ENCODE data around the gene EIF3CL.
"Not testable (repeated sequence)": the region's sequence is repeated elsewhere in the genome, so short reads cannot be mapped to it uniquely, and the experiment has no call there.

The EIF3CL gene
- total RNA-seq, result 0.09 to 0.72 (median 0.37) reads per million in 4 experiments

GRCh38 chr16:28403220-28404072, at the start of gene EIF3CL:
Gene EIF3CL (minus strand): TSS chr16:28403841. CDS start chr16:28403618, 223 bp downstream.
- DNase-seq, result not testable (repeated sequence)

DNA sequence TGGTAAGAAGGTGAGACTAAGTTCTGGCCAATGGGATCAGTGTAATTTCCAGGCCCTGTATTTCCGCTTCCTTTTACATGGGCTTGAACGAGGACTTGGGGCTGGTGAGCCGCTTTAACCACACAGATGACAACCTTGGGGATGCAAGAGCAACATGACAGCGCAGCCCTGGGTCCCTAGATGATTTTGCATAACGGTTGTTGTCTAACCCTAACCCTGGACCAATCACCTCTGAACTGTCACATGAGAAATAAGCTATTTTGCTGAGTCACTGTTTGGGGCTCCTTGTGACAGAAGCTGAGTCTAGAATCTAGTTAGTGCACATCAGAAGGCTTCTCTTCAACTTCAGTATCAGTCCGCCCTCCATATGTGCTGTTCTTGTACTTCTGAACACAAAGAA, 43.4 kb upstream of the EIF3CL start:
- DNase-seq, result not testable (repeated sequence)

DNA sequence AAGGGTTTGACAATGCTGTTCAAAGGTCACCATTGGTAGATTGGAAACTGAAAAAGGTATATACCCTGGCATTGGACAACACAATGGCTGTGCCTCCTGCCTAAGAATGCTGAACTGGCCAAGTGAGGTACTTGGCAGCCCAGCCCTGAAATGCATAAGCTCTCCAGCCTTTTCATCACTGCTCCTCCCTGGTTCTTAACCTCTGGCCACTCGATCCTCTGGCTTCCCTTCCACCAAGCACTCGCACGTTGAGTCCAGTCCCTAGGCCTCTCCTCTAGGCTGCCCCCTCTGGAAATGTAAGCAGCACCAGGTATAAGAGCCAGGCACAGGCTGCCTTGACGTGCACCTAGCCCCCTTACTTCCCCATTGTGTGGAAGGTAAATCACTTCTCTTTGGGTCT, 42.7 kb upstream of the EIF3CL start:
- not testable (repeated sequence) for DNase-seq

GRCh38 chr16:28443943-28444342, 40.3 kb upstream of the EIF3CL start:
- DNase-seq, result not testable (repeated sequence)

DNA sequence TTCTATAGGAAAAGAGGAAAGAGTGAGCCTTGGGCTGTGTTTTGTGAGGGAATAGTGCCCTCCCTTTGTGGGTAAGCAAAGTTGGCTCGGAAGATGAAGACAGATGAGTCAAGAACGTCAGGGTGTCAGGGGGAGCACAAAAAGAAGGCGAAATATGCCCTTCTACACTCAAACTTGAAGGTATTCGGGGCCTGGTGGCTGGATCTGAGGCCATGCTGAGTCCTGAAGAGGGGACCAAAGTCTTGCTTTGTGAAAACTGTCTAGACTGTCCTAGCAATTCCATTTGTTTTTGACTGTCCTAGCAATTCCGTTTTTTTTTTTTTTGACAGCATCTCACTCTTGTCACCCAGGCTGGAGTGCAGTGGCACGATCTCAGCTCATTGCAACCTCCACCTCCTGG, 35.3 kb upstream of the EIF3CL start:
- DNase-seq, result not testable (repeated sequence)

- not testable (repeated sequence) for DNase-seq
Observed at GRCh38 chr16:28435340-28435739, 31.7 kb upstream of the EIF3CL start.

- DNase-seq, result not testable (repeated sequence)
Observed at GRCh38 chr16:28426060-28426680, 22.5 kb upstream of the EIF3CL start.

- not testable (repeated sequence) for DNase-seq
Observed at GRCh38 chr16:28421071-28421750, 17.6 kb upstream of the EIF3CL start.

DNA sequence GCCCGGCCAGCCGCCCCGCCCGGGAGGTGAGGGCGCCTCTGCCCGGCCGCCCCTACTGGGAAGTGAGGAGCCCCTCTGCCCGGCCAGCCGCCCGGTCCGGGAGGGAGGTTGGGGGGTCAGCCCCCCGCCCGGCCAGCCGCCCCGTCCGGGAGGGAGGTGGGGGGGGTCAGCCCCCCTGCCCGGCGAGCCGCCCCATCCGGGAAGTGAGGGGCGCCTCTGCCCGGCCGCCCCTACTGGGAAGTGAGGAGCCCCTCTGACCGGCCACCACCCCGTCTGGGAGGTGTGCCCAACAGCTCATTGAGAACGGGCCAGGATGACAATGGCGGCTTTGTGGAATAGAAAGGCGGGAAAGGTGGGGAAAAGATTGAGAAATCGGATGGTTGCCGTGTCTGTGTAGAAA, 13.4 kb upstream of the EIF3CL start:
- DNase-seq, result not testable (repeated sequence)

DNA sequence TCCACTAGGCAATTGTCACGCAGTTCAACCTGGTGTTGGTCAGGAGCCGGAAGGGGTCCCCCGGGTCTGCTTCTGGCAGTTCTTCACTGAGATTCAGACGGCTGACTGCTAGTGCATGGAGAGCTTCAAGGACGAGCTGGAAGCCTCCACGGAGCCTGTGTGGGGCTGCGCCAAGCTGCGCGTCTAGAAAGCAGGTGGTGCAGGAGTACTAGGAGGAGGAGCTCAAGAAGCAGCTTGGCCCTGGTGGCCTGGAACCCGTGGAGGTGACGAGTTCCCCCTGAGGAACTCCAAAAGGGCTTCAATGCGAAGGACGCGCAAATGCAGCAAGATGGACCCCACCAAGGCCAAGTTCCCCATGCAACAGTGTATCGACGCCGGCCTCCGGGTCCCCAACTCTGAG, 10.9 kb upstream of the EIF3CL start:
- DNase-seq, result not testable (repeated sequence)

GRCh38 chr16:28413585-28413984, 9.9 kb upstream of the EIF3CL start:
- DNase-seq, result not testable (repeated sequence)

DNA sequence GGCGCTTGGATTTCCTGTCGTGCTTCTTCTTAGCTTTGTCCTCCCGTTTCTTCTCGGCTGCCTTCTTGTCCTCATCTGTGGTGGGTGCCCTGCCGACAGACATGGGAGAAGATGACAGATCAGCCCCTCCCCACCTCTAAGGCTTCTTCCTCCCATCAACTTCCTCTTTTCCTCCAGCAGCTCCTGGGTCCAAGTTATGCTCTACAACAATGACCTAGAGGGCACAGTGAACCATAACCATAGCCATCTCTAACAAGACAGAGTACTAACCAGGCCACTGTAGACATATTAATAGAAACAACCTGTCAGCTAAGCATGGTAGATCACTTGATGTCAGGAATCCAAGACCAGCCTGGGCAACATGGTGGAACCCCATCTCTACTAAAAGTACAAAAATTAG, 11.6 kb downstream of the EIF3CL start:
- not testable (repeated sequence) for DNase-seq

- not testable (repeated sequence) for DNase-seq
Observed at GRCh38 chr16:28382177-28382867, 21.3 kb downstream of the EIF3CL start.

GRCh38 chr16:28377822-28378221, 25.8 kb downstream of the EIF3CL start:
- DNase-seq, result not testable (repeated sequence)

GRCh38 chr16:28377108-28377625, 26.5 kb downstream of the EIF3CL start:
- DNase-seq, result not testable (repeated sequence)

DNA sequence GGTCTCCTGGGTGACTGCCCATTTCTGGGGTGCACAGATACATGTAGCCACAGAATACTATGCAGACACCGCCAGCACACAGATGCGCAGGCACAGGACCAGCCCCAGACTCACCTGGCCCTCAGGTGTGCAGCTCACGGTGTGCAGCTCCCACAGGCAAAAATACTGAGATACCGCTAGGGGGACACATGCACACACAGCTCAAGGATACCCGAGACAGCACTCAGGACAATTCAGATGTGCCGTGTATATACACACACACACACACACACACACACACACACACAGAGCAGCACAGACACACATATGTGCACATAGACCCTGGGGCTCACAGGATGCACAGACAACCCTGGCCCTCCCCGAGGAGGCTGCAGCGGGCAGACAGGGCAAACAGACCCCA, 28.5 kb downstream of the EIF3CL start:
- DNase-seq, result not testable (repeated sequence)

DNA sequence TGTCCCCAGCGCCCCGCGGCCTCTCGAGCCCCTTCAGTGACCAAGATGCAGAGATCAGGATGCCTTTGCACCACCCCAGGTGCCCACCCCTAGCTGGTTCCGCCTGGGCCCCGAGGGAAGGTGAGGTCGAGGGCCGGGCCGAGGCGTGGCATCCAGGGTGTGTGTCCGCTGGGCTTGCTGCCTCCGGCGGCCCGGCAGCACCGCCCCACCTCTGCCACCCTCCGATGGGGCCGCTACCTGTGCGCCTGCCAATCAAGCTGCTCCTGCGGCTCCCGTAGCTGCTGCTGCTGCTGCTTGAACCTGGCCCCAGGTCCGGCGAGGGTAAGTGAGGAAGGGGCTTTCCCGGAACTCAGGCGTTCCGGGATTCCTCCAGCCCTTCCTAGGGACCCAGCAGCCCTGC, 29.4 kb downstream of the EIF3CL start:
- DNase-seq, result not testable (repeated sequence)

- not testable (repeated sequence) for DNase-seq
Observed at GRCh38 chr16:28367926-28368325, 35.7 kb downstream of the EIF3CL start.

DNA sequence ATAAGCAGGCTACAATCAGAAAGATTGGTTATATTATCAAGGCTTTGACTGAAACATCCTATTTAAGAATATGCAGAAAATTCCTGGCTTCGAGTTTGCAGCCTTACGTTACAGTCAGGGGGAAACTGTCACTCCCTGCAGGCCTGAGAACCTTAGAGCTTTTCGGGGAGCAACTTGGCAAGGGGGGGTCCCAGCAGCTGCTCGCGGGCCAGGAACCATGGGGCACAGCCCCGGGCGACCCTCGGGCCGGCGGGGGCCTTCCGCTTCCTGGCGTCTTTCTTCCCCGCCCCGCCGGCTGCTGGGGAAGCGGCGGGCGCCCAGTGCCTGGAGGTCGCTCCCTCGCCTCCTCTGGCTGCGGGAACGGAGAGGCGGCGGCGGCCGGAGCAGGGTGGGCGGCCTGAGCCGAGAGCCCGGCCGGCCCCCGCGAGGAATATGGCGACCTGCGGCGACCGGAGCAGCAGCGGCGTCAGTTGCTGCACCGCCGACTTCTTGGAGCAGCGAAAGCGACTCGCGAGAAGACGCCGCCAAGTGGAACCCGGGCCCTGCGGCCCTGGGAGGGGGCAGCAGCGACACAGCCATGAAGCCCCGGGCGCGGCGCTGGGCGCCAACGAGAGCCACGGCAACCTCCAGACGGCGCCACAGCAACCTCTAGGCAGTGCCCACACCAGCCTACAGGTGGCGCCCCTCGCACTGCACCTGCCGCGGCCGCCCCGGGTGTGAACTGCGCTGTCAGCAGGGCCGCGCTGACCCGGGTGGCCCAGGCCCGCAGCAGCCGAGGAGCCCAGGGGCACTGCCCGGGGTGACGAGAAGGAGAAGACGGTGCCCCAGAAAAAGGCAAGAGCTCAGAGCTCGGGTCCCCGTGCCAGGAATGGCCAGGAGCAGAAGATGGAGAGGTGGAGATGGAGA, 39.1 kb downstream of the EIF3CL start:
- not testable (repeated sequence) for DNase-seq

DNA sequence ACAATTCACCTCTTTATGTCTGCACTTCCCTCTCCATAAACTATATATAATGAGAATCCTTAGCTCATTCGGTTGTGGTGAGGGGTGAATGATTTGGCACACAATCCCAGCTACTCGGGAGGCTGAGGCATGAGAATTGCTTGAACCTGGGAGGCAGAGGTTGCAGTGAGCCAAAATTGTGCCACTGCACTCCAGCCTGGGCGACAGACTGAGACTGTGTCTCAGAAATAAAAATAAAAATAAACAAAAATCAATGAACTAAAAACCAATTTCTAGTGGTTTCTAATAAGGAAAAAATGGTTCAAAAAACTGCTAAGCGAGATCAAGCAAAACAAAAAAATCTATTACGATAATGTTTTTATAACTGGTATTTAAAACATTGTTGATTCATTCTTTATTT, 40.2 kb downstream of the EIF3CL start, which contains the start of gene NPIPB6:
NPIPB6 (minus strand) TSS at position 101 of the 400 bp plus-strand sequence. CDS start 686 bp downstream, outside the sequence.
- not testable (repeated sequence) for DNase-seq

DNA sequence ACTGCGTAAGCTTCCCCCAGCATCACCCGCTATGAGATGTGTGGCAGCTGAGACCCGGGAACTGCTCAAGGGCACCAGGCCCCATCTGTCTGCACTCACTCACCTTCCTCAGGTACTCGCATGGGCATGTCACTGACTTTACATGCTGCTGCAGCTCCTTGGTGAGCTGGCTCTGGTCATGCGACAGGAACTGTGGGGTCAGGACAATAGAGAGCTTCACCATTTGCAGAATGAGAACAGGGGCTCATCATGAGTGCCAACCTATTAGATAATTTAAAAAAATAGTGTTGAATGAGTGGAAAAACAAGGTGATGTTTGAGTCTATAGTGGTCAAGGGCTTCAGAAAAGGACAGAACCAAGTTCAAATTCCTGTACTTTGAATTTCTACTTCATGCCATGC, 41.0 kb downstream of the EIF3CL start:
- DNase-seq, result not testable (repeated sequence)

Measured in effector CD8-positive, alpha-beta T cell (primary cell).